Effector memory CD4-positive, alpha-beta T cell (primary cell): ENCODE measurements around the gene CACNA1C.

Experiments used
- DNase-seq, 3 donors: peaks; one replicate each; pipeline ENCODE4 v3.0.0-alpha.2; 2020
- H3K27ac ChIP-seq: 2 replicates; pipeline ENCODE4 v1.7.0; 2013; ENCODE audit warnings: mild to moderate bottlenecking, low read length, moderate library complexity; ENCODE audit not compliant: insufficient read depth, poor library complexity, severe bottlenecking
- H3K27me3 ChIP-seq: replicated peaks from 2 replicates; pipeline ENCODE4 v1.7.0; 2013; ENCODE audit warnings: mild to moderate bottlenecking, low read length; ENCODE audit not compliant: insufficient read depth, control insufficient read depth, poor library complexity, severe bottlenecking
- H3K36me3 ChIP-seq: 2 replicates; pipeline ENCODE4 v1.7.0; 2013; ENCODE audit warnings: mild to moderate bottlenecking, low read length, moderate library complexity; ENCODE audit not compliant: control insufficient read depth, insufficient read depth
- H3K4me1 ChIP-seq: 2 replicates; pipeline ENCODE4 v1.7.0; 2013; ENCODE audit warnings: low read length, mild to moderate bottlenecking; ENCODE audit not compliant: control insufficient read depth, insufficient read depth, poor library complexity, severe bottlenecking
- H3K4me3 ChIP-seq: 2 replicates; pipeline ENCODE4 v1.7.0; 2013; ENCODE audit warnings: low read length, low read depth, mild to moderate bottlenecking; ENCODE audit not compliant: insufficient read depth, poor library complexity, severe bottlenecking
- H3K9me3 ChIP-seq: 2 replicates; pipeline ENCODE4 v1.7.0; 2013; ENCODE audit warnings: mild to moderate bottlenecking, low read length, moderate library complexity; ENCODE audit not compliant: control insufficient read depth

The CACNA1C gene

GRCh38 chr12:2403221-2403976 is 350.6 kb downstream of the CACNA1C start:
- H3K27ac ChIP-seq: no peak overlapping the region
- H3K4me1 ChIP-seq: no peaks in the 10 kb centered on the region
- no peak overlapping the region for H3K4me3 ChIP-seq
- no peaks in the 10 kb centered on the region for H3K27me3 ChIP-seq
- no peaks in the 10 kb centered on the region for H3K9me3 ChIP-seq
- H3K36me3 ChIP-seq: no peaks in the 10 kb centered on the region
- DNase-seq: no peak

- Histone ChIP-seq H3K4me1 (no peaks in the 10 kb centered on the region), H3K36me3 (no peaks in the 10 kb centered on the region), H3K9me3 (no peaks in the 10 kb centered on the region), H3K4me3 (no peak overlapping the region), H3K27ac (no peak overlapping the region), H3K27me3 (no peaks in the 10 kb centered on the region)
- DNase-seq: no peak
These were observed 352.3 kb downstream of the CACNA1C start for GRCh38 chr12:2405039-2405438.

DNA sequence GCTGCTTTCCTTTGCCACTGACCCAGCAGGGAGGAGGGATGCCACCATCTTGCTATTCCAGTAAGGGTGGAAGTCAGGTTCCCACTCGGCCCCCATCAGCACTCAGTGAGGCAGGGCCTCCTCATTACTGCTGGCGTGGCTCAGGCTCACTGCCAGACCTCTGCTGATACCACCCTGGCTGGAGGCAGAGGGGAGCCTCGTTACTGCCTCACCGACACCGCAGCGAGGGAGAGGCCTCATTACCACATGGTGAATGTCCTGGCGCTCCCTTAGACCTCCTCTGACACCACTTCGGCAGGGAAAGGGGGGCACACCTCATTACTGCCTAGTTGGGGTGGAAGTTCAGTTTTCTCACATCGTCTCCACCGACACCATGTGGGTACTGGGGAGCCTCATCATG is 354.1 kb downstream of the CACNA1C start:
- H3K27ac ChIP-seq: no peak overlapping the region
- no peak overlapping the region for H3K4me3 ChIP-seq
- no peaks in the 10 kb centered on the region for H3K4me1 ChIP-seq
- no peaks in the 10 kb centered on the region for H3K9me3 ChIP-seq
- no peak for DNase-seq
- H3K27me3 ChIP-seq: no peaks in the 10 kb centered on the region
- H3K36me3 ChIP-seq: no peaks in the 10 kb centered on the region

DNA sequence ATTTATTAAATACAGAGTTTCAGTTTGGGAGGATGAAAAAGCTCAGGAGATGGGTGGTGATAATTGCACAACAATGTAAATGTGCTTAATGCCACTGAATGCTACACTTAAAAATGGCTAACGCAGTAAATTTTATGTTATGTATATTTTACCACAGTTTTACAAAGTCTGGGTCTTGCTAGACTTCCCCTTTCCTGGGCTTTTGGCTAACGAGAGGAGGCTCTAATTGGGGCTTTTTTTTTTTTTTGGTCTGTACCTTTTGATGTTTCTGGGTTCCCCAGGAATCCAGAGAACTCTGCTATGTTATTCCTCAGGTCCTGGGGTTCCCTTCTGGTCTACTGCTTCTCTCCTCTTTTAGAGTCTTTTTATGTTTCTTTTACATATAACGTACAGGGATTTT is 355.5 kb downstream of the CACNA1C start:
- no peaks in the 10 kb centered on the region for H3K27me3 ChIP-seq
- H3K9me3 ChIP-seq: no peaks in the 10 kb centered on the region
- no peak overlapping the region for H3K27ac ChIP-seq
- H3K36me3 ChIP-seq: no peaks in the 10 kb centered on the region
- H3K4me3 ChIP-seq: no peak overlapping the region
- no peaks in the 10 kb centered on the region for H3K4me1 ChIP-seq
- DNase-seq: no peak

DNA sequence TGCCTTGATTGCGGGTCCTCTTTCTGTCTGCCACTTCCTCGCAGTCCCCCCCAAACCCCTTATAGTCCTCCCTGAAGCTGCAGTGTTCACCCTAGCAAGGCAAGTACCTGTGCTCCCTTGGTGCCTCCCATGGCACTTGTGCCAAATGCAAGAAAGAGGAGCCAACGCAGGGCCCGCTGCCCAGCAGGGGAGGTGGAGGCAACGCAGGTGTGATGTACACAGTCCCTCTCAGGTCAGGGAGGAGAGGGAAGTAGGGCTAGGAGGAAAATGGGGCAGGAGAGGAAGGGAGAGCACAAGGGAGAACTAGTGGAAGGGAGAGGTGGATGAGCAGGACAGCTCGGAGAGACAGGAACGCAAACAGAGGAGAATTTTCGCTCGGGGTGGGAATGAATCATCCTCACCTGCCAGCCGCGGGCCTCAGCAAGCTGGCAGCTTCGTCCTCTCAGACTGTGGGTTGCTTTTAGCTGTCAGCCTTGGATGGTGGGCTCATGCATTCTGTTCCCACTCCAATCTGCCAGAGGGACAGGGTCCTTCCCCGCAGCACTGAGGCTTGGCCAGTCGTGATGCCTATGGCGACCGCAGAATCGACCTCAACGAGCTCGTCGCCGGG is 357.0 kb downstream of the CACNA1C start:
- no peak overlapping the region for H3K4me3 ChIP-seq
- no peak overlapping the region for H3K27ac ChIP-seq
- no peak for DNase-seq
- H3K4me1 ChIP-seq: no peaks in the 10 kb centered on the region
- no peaks in the 10 kb centered on the region for H3K27me3 ChIP-seq
- no peaks in the 10 kb centered on the region for H3K36me3 ChIP-seq
- no peaks in the 10 kb centered on the region for H3K9me3 ChIP-seq

DNA sequence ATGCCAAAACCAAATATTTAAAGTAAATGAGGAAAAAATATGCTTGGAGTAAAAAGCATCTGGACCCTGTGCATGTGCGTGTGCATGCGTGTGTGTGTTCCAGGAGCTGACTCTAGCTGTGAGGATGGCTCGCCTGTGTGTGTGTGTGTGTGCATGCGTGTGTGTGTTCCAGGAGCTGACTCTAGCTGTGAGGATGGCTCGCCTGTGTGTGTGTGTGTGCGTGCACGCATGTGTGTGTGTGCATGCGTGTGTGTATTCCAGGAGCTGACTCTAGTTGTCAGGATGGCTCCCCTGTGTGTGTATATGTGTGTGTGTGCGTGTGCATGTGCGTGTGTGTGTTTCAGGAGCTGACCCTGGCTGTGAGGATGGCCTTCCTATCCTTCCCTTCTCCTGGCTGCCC is 357.7 kb downstream of the CACNA1C start:
- Histone ChIP-seq H3K4me1 (no peaks in the 10 kb centered on the region), H3K27me3 (no peaks in the 10 kb centered on the region), H3K4me3 (no peak overlapping the region), H3K27ac (no peak overlapping the region), H3K36me3 (no peaks in the 10 kb centered on the region), H3K9me3 (no peaks in the 10 kb centered on the region)
- no peak for DNase-seq

GRCh38 chr12:2411011-2411410 is 358.2 kb downstream of the CACNA1C start:
- Histone ChIP-seq H3K36me3 (no peaks in the 10 kb centered on the region), H3K27me3 (no peaks in the 10 kb centered on the region), H3K4me1 (no peaks in the 10 kb centered on the region), H3K9me3 (no peaks in the 10 kb centered on the region), H3K4me3 (no peak overlapping the region), H3K27ac (no peak overlapping the region)
- DNase-seq: no peak

DNA sequence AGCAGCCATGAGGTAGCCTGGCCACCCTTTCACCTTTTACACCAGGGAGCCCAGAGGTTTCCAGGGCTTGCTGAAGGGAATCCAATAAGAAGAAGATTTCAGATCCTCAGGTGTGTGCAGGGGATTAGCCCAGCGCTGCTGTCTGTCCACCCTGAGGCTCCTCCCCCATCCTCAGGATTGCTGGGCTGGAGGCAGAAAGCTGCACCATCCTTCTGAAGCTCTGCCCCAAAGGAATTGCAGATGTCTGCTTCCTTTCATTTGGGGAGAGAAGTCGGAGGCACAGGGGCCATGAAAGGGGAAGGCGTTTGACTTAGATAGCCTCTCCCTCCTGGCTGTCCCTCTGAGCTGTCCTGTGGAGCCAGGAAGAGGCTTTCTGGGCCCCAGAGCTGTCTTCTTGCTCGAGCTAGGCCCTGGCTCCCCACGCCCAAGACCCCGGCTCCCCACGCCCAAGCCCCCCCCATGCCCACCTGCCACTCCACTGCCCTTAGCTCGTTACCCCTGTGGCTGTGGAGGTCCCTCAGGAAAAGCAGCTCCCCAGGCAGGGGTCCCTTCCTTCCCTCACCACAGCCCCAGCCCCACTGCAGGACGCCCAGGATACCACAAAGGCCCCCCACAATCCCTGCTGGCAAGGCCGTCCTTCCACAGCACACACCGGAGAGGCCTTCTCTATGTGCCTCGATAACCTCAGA is 359.0 kb downstream of the CACNA1C start:
- no peak for DNase-seq
- no peaks in the 10 kb centered on the region for H3K4me1 ChIP-seq
- no peaks in the 10 kb centered on the region for H3K36me3 ChIP-seq
- H3K4me3 ChIP-seq: no peak overlapping the region
- no peak overlapping the region for H3K27ac ChIP-seq
- no peaks in the 10 kb centered on the region for H3K9me3 ChIP-seq
- no peaks in the 10 kb centered on the region for H3K27me3 ChIP-seq

GRCh38 chr12:2412305-2412643 is 359.5 kb downstream of the CACNA1C start:
- Histone ChIP-seq H3K27me3 (no peaks in the 10 kb centered on the region), H3K27ac (no peak overlapping the region), H3K36me3 (no peaks in the 10 kb centered on the region), H3K4me1 (no peaks in the 10 kb centered on the region), H3K9me3 (no peaks in the 10 kb centered on the region), H3K4me3 (no peak overlapping the region)
- no peak for DNase-seq

GRCh38 chr12:2413301-2413700 is 360.5 kb downstream of the CACNA1C start:
- no peaks in the 10 kb centered on the region for H3K36me3 ChIP-seq
- H3K4me3 ChIP-seq: no peak overlapping the region
- no peak for DNase-seq
- H3K27me3 ChIP-seq: no peaks in the 10 kb centered on the region
- no peaks in the 10 kb centered on the region for H3K4me1 ChIP-seq
- no peaks in the 10 kb centered on the region for H3K9me3 ChIP-seq
- H3K27ac ChIP-seq: no peak overlapping the region
